Muscle layer of duodenum (tissue), 2 donors: ENCODE measurements around the gene SPRR1B.

Experiments
- H3K27ac ChIP-seq: one replicate; pipeline ENCODE4 v1.7.0; 2013; ENCODE audit warnings: mild to moderate bottlenecking, low read length
- H3K27me3 ChIP-seq: one replicate; pipeline ENCODE4 v1.7.0; 2013; ENCODE audit warnings: low read depth, mild to moderate bottlenecking, control low read depth, low read length
- H3K36me3 ChIP-seq, 2 donors: one replicate each; pipeline ENCODE4 v1.7.0; 2013; ENCODE audit warnings: low read length in 2 of 2, control low read depth in 1 of 2, mild to moderate bottlenecking in 1 of 2; ENCODE audit not compliant: insufficient read depth in 2 of 2, control insufficient read depth in 1 of 2
- H3K4me1 ChIP-seq, 2 donors: one replicate each; pipeline ENCODE4 v1.7.0; 2013; ENCODE audit warnings: low read length in 2 of 2, mild to moderate bottlenecking in 2 of 2, control low read depth in 1 of 2, moderate library complexity in 1 of 2; ENCODE audit not compliant: insufficient read depth in 2 of 2, control insufficient read depth in 1 of 2
- H3K4me3 ChIP-seq, 2 donors: one replicate each; pipeline ENCODE4 v1.7.0; 2013; ENCODE audit warnings: low read length in 2 of 2, low read depth in 1 of 2, mild to moderate bottlenecking in 1 of 2
- H3K9me3 ChIP-seq, 2 donors: one replicate each; pipeline ENCODE4 v1.7.0; 2013; ENCODE audit warnings: low read length in 2 of 2, control low read depth in 1 of 2, mild to moderate bottlenecking in 1 of 2; ENCODE audit not compliant: control insufficient read depth in 1 of 2
- donor health status: healthy.

The SPRR1B gene

GRCh38 chr1:153030895-153031294, at the start of gene SPRR1B:
Gene SPRR1B, plus strand, starts transcription at chr1:153031203. Its CDS starts 1,143 bp downstream, at chr1:153032346.
- no peaks in the 10 kb centered on the region for H3K36me3 ChIP-seq
- H3K27me3 ChIP-seq = no peaks in the 10 kb centered on the region
- H3K4me3 ChIP-seq = no peak within 1 kb of the TSS
- peaks cover 0 to 2% of the 10 kb centered on the region in 2 donors for H3K9me3 ChIP-seq
- H3K4me1 ChIP-seq = no peaks in the 10 kb centered on the region
- H3K27ac ChIP-seq = no peak within 1 kb of the TSS

GRCh38 chr1:152982076-152982475, 48.9 kb upstream of the SPRR1B start:
- Histone ChIP-seq H3K9me3 (no peaks in the 10 kb centered on the region), H3K36me3 (no peaks in the 10 kb centered on the region), H3K4me3 (no peak overlapping the region), H3K27me3 (no peaks in the 10 kb centered on the region), H3K4me1 (no peaks in the 10 kb centered on the region), H3K27ac (no peak overlapping the region)

GRCh38 chr1:152983234-152983633, 47.8 kb upstream of the SPRR1B start:
- Histone ChIP-seq H3K9me3 (no peaks in the 10 kb centered on the region), H3K27ac (no peak overlapping the region), H3K27me3 (no peaks in the 10 kb centered on the region), H3K36me3 (no peaks in the 10 kb centered on the region), H3K4me1 (no peaks in the 10 kb centered on the region), H3K4me3 (no peak overlapping the region)

- H3K36me3 ChIP-seq = no peaks in the 10 kb centered on the region
- no peaks in the 10 kb centered on the region for H3K27me3 ChIP-seq
- H3K4me3 ChIP-seq = no peak within 1 kb of the TSS
- H3K9me3 ChIP-seq = no peaks in the 10 kb centered on the region
- no peak within 1 kb of the TSS for H3K27ac ChIP-seq
- no peaks in the 10 kb centered on the region for H3K4me1 ChIP-seq
Observed at GRCh38 chr1:152983743-152984142, 47.3 kb upstream of the SPRR1B start, which contains the start of gene SPRR1A. Gene SPRR1A, plus strand, starts transcription at chr1:152984081. Its CDS starts 1,150 bp downstream, at chr1:152985231.

- Histone ChIP-seq H3K36me3 (no peaks in the 10 kb centered on the region), H3K27ac (no peak overlapping the region), H3K4me1 (no peaks in the 10 kb centered on the region), H3K9me3 (no peaks in the 10 kb centered on the region), H3K27me3 (no peaks in the 10 kb centered on the region), H3K4me3 (no peak overlapping the region)
Observed at GRCh38 chr1:152986578-152986977, 44.4 kb upstream of the SPRR1B start.

GRCh38 chr1:152993186-152993585, 37.8 kb upstream of the SPRR1B start:
- H3K36me3 ChIP-seq = no peaks in the 10 kb centered on the region
- no peaks in the 10 kb centered on the region for H3K27me3 ChIP-seq
- H3K4me3 ChIP-seq = no peak overlapping the region
- H3K4me1 ChIP-seq = no peaks in the 10 kb centered on the region
- no peak overlapping the region for H3K27ac ChIP-seq
- peaks cover 0 to 11% of the 10 kb centered on the region in 2 donors for H3K9me3 ChIP-seq

- no peaks in the 10 kb centered on the region for H3K27me3 ChIP-seq
- H3K27ac ChIP-seq = no peak overlapping the region
- no peaks in the 10 kb centered on the region for H3K4me1 ChIP-seq
- no peaks in the 10 kb centered on the region for H3K36me3 ChIP-seq
- H3K4me3 ChIP-seq = no peak overlapping the region
- peaks cover 0 to 11% of the 10 kb centered on the region in 2 donors for H3K9me3 ChIP-seq
Observed at GRCh38 chr1:152995842-152996241, 35.2 kb upstream of the SPRR1B start.

GRCh38 chr1:152996633-152997400, 34.2 kb upstream of the SPRR1B start:
- H3K4me1 ChIP-seq = no peaks in the 10 kb centered on the region
- H3K4me3 ChIP-seq = no peak overlapping the region
- no peaks in the 10 kb centered on the region for H3K36me3 ChIP-seq
- H3K27me3 ChIP-seq = no peaks in the 10 kb centered on the region
- H3K9me3 ChIP-seq = peaks cover 0 to 11% of the 10 kb centered on the region in 2 donors
- no peak overlapping the region for H3K27ac ChIP-seq

GRCh38 chr1:152997901-152998300, 33.1 kb upstream of the SPRR1B start:
- no peaks in the 10 kb centered on the region for H3K4me1 ChIP-seq
- peaks cover 0 to 11% of the 10 kb centered on the region in 2 donors for H3K9me3 ChIP-seq
- no peak overlapping the region for H3K4me3 ChIP-seq
- H3K36me3 ChIP-seq = no peaks in the 10 kb centered on the region
- H3K27ac ChIP-seq = no peak overlapping the region
- no peaks in the 10 kb centered on the region for H3K27me3 ChIP-seq

GRCh38 chr1:152998476-152998875, 32.5 kb upstream of the SPRR1B start:
- H3K36me3 ChIP-seq = no peaks in the 10 kb centered on the region
- H3K4me3 ChIP-seq = no peak overlapping the region
- H3K9me3 ChIP-seq = peaks cover 0 to 9% of the 10 kb centered on the region in 2 donors
- no peak overlapping the region for H3K27ac ChIP-seq
- no peaks in the 10 kb centered on the region for H3K27me3 ChIP-seq
- H3K4me1 ChIP-seq = no peaks in the 10 kb centered on the region

GRCh38 chr1:152999818-153000217, 31.2 kb upstream of the SPRR1B start:
- Histone ChIP-seq H3K36me3 (no peaks in the 10 kb centered on the region), H3K27ac (no peak overlapping the region), H3K9me3 (peaks cover 0 to 9% of the 10 kb centered on the region in 2 donors), H3K4me3 (no peak overlapping the region), H3K4me1 (no peaks in the 10 kb centered on the region), H3K27me3 (no peaks in the 10 kb centered on the region)

- H3K9me3 ChIP-seq = peaks cover 0 to 5% of the 10 kb centered on the region in 2 donors
- no peaks in the 10 kb centered on the region for H3K4me1 ChIP-seq
- H3K4me3 ChIP-seq = no peak overlapping the region
- no peak overlapping the region for H3K27ac ChIP-seq
- H3K27me3 ChIP-seq = no peaks in the 10 kb centered on the region
- no peaks in the 10 kb centered on the region for H3K36me3 ChIP-seq
Observed at GRCh38 chr1:153000294-153000693, 30.7 kb upstream of the SPRR1B start.
